SK-N-DZ (cell line): ENCODE measurements around the gene HNRNPD.
"Not testable (repeated sequence)": the region's sequence is repeated elsewhere in the genome, so short reads cannot be mapped to it uniquely, and the experiment has no call there.

ENCODE experiments used
- DNase-seq: peaks from one replicate; pipeline ENCODE4 v3.0.0-alpha.2; 2015; ENCODE audit warnings: low spot score

Gene HNRNPD

DNA sequence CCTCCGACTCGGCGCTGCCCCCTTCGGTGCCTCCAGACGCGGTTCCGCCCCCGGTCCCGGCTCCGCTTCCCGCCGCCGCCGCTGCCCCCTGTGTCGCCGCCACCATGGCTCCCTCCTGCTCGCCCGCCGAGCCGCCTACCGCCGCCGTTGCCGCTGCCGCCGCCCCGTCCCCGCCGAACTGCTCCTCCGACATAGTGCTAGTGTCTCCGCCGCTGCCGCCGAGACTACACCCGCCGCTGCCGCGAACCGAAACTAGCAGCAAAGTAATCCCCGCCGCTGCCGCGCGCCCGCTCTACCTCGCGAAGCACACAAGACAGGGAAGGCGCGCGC is 340 bp downstream of the HNRNPD start:
- DNase-seq = no peak

DNA sequence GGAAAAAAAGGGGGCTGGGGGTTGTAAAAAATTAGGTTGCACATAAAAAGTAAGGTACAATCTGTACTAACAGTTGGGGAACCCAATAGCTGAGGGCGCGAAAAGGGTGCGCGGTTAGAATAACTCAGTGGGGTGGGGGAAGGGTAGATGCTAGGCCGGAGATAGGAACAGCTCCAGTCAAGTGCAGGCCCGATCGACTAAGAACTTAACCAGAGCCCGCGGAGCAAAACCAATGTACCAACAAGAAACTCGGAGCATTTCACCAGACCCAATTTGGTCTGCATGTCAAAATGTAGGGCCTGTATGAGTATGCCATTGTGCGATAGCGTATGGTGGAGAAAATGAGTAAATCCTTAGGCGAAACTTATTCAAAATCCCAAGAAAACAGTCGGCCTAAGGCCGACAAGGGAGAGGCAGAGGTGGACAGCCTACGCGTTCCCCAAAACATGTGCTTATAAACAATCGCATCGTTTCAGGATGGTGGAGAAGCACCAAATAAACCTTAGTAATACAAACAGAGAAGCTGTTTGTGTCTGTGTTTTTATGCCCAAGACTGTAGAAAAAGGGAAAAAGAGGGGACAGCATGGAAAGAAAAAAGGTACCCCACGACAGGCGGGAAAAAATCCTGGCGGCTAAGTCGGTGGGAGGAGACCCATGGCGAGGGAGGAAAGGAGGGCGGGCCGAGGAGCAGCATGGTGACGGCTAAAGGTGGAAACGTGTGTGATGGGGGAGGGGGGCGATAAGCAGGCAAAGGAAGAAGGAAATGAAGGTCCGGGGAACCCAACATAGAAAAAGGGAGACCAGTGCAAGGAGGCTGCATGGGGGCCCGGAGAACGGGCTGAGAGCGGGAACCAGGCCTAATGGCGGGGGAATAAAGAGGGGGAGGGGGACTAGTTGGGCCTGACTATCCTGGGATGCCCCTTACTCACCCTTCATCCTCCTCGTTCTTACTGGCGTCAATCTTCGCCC is 990 bp downstream of the HNRNPD start:
- DNase-seq = peak; percentile 75

DNA sequence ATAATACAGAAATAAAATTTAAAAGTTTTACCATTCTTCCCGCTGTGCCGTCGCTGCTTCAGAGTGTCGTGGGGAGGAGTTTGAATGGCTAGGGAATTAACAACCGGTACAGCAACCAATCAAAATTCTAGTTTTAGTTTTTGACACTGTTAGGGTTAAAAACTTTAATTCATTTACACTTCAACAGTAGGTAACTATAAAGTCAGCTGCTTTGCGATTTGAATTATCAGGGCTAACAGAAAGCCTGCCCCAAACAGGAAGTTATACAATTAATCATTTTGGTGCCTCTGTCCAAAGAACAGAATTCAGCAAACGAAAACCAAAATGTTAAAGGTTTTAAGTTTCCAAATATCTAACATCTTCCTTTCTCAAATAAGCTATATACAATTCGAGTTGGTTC is 2.3 kb downstream of the HNRNPD start:
- DNase-seq = no peak

DNA sequence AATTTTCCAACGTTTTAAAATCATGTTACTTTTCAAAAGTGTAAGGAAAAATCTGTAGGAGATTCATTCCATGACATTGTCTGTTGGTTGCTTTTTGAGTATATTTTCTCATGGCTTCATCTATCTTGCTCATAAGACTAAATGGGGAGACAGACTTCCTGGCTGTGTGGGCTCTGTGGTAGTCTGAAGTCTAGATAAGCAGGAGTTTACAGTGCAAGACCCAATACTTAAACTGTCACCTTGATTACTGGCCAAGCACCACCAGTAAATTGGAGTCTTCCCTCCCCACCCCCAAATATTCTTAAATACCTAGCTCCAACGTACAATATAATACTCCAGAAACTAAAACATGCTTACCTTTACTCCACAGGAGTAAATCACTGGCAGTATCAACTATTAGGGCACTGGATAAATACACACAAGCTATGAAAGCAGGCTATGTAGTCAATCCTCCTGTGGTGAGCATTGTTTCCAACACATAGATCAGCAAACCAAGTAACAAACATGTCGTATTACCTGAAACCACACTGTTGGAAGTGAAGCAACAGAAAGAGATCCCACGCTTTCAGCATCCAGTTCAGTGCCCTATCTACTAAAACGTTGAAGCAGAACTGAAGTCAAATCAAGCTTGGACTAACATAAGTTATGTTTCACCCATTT is 6.2 kb downstream of the HNRNPD start:
- no peak for DNase-seq

DNA sequence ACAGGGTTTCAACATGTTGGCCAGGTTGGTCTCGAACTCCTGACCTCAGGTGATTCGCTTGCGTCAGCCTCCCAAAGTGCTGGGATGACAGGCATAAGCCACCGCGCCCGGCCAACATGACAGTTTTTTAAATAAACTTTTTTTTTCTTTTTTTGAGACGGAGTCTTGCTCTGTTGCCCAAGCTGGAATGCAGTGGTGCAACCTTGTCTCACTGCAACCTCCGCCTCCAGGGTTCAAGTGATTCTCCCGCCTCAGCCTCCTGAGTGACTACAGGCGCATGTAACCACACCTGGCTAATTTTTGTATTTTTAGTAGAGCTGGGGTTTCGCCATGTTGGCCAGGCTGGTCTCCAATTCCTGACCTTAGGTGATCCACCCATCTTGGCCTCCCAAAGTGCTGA is 7.4 kb downstream of the HNRNPD start:
- not testable (repeated sequence) for DNase-seq

DNA sequence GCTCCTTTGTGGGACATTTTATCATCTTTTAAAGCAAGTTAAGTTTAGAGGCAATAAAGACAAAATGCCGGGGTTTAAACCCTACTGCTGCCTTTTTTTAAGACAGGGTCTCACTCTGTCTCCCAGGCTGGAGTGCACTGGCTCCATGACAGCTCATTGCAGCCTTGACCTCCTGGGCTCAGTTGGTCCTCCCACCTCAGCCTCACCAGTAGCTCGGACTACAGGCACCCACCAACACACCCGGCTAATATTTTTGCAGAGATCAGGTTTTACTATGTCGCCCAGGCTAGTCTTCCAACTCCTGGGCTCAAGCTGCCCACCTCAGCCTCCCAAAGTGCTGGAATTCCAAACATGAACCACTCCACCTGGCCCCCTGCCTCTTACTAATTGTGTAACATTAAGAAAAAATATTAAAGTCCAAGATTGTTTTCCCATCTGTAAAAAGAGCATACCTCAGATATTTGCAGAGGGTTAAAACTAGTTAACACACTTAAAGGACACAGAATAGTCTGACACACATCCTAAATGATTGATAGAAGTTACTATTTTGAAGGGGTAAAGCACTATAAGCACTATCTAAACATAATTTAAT is 9.8 kb downstream of the HNRNPD start:
- DNase-seq = no peak

DNA sequence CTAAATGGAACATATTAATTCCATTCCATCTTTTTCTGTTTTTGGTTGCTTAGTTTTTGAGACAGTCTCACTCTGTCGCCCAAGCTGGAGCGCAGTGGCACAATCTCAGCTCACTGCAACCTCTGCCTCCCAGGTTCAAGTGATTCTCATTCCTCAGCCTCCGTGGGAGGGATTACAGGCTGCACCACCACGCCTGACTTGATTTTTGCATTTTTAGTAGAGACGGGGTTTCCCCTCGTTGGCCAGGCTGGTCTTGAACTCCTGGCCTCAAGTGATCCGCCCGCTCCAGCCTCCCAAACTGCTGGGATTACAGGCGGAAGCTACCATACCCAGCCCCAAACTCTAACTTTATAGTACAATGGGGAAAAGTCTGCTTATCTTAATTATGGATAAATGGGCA is 11.2 kb downstream of the HNRNPD start:
- DNase-seq = no peak

DNA sequence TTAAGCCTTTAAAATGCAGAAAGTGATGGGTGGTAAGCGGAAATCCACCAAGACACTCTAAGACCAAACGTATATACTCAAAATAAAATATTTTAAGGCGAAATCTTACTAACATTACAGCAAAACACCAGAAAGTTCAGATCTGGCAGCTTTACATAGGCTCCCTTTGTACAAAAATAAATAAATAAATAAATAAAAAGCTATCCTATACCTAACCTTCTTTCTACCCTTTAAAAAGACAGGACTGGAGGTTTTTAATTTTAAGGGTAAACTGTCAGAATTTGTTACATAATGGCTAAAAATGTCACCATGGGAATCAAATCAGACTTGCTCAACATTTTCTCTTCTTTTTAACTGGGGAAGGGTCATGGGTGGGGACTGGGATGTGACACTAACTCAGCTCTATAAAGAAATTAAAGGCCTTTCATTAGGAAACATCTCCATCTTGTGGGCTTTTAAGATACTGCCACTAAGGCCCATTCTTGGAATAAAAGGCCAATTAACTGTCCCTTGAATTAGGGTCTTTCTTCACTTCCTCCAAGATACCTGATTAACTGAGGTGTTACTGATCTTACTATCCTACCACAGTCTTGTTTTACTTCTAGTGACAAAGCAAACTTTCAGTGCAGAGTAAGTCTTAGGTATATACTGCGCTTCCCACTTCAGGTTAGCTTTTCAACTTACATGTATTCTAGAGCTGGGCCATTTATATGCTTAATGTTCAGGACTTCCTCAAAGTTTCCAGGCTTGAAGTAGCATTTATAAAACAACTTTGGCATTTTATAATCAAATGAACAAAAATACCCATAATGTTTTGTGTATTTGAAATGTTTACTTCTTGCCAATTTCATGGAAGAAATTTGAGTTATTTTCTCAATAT is 13.3 kb downstream of the HNRNPD start:
- peak; percentile 32 for DNase-seq

DNA sequence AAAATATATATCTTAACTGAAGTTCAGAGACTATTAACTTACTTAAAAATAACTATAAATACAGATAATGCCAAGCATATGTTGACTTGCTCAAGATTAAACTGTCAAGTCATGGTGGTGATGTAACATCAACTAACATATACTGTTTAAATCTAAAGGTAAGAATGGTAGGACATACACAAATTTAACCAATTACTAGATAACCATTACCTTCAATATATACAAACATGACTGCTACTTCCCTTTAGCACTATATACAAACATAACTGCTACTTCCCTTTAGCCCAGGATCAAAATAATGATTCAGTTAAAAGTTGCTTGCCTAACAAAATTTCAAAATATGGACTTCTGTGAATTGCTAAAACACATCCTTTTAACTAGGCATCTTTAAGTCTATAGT is 14.9 kb downstream of the HNRNPD start:
- DNase-seq = no peak

DNA sequence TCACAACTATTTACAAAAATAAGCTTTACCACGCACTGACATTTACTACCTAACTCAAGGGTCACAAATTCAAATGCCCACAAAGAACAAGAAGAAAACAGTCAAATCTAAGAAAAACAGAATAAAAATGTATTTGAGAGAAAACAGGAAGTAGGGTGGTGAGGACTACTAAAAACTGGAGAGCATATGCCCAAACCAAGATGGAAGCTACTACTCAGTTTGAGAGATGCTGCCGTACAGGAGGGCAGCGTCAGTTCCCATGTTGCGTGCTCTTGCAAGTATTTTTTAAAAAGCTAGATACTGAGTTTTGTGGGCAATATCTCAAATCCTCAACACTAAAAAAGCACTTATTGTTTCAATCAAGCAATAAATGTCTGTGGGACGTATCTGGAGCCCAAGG is 16.2 kb downstream of the HNRNPD start:
- no peak for DNase-seq

DNA sequence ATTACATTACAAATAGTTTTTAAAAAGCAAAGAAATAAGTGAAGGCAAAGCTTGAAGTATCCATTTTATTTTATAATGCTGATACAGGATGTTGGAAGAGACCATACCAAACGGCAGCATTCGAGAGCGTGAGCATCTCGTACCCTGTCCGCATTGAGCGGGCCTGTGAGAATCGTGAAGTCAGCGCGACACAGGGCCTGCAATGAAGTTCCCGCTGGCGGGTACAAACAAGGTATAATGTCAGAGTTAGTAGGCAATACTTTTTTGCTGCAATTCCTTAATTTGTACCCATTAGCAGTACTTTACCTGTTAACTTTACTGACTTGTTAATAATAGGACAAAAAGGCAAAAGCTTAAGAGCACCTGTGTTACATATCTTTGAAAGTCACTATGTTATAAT is 19.0 kb downstream of the HNRNPD start:
- DNase-seq = no peak

DNA sequence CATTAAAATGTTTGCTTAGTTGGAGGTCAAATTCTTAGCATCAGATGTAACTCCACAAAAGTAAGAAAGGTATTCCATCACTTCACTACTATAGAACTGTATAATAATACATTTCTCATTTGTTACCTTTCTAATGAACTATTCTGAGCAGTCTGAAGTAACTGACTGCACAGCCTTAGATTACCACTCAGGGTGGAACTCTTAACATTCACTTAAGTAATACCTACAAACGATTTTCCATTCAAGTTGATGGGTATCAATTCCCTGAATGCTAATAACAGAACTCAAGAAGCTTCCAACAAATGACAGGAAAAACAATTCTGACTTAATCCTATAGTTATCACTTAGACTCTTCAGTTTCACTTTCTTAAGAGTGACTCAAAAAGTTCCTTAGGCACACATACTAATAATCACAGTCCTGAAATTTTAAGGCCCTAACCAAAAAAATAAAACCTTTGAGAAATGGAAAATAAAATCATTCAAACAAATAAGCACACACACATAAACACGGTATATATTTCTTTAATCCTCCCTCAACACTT is 20.9 kb downstream of the HNRNPD start:
- no peak for DNase-seq

DNA sequence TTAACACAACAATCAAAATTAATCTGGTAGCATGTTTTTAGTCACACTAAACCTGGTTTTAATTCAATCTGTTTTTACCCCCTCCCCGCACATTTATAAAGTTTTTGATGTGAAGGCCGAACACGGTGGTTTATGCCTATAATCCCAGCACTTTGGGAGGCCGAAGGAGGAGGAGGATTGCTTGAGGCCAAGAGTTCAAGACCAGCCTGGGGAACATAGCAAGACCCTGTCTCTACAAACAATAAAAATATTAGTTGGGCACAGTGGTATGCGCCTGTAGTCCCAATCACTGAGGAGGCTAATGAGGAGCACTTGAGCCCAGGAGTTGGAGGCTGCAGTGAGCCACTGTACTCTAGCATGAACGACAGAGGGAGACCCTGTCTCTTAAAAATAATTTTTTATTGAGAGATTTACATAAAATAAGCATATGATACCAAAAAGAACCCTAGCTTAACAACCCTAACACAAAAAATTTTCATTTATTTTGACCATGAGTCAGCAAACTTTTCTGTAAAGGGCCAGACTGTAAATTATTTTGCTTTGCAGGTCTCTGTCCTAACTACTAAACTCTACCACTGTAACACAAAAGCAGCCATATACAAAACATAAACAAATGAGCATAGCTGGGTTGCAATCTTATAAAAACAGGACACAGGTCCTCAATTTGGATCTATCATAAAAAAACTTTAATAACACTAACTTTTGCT is 21.5 kb downstream of the HNRNPD start:
- no peak for DNase-seq

DNA sequence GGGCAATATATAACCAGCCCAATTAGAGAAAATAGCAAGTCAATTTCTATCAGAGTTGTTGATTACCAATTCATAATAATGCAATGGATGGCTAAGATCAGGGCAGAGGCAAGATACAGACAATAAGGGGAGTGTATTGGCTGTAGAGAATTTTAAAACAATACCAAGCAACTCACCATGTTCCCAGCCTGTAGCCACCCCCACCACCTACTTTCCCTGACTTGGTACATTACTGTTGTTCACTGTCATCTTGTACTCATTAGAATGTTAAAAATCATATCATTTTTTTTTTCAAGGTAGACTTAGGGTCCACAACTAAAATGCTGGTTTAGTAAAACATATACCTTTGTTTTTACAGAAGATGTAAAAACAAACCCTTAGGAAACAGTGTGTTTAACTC is 27.7 kb downstream of the HNRNPD start:
- no peak for DNase-seq

DNA sequence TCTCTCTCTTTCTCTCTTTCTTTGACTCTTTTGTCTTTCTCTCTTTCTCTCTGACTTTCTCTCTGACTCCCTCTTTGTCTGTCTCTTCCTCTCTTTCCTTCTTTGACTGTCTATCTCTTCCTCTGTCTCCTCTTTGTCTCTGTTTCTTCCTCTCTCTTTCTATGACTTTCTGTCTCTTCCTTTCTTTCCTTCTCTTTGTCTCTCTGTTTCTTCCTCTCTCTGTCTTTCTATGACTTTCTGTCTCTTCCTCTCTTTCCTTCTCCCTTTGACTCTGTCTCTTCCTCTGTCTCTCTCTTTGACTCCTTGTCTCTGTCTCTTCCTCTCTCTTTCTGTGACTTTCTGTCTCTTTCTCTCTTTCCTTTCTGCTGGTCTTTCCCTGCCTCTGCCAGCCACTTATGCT is 38.7 kb downstream of the HNRNPD start:
- no peak for DNase-seq

DNA sequence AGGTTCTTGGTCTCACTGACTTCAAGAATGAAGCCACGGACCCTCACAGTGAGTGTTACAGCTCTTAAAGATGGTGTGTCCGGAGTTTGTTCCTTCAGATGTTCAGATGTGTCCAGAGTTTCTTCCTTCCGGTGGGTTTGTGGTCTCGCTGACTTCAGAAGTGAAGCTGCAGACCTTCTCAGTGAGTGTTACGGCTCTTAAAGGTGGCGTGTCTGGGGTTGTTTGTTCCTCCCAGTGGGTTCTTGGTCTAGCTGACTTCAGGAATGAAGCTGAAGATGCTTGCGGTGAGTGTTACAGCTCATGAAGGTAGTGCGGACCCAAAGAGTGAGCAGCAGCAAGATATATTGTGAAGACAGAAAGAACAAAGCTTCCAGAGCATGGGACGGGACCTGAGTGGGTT is 40.1 kb downstream of the HNRNPD start:
- not testable (repeated sequence) for DNase-seq

DNA sequence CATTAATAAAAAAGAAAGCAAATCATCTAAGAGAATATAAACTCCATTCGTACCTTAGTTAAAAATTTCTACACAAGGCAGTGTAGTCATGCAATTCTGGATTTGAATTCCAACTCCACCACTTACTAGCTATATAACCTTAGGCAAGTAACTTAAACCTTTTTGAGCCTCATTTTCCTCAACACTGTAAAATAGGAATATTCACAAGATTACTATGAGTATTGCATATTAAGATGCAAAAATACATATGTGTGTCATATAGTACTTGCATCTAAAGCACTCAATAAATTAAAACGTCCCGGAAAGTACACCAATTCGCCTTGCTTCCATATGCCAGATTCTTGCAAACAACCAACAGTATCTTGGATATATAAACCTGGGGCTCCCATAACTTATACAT is 42.0 kb downstream of the HNRNPD start:
- no peak for DNase-seq

DNA sequence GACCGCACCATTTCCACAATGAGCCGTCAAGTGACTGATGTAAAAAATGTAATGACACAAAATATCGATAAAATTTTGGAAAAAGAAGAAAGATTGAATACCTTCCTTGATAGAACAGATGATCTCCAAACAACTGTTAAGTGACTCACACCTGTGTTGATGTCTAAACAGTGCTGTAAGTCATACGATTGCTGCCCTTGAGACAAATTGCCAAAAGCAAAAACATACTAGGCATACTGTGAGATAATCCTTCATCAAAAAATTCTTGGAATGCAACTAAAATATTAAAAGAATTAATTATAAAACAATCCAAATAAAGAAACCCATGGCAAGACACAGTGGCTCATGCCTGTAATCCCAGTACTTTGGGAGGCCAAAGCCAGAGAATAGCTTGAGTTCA is 53.4 kb downstream of the HNRNPD start:
- DNase-seq = no peak

DNA sequence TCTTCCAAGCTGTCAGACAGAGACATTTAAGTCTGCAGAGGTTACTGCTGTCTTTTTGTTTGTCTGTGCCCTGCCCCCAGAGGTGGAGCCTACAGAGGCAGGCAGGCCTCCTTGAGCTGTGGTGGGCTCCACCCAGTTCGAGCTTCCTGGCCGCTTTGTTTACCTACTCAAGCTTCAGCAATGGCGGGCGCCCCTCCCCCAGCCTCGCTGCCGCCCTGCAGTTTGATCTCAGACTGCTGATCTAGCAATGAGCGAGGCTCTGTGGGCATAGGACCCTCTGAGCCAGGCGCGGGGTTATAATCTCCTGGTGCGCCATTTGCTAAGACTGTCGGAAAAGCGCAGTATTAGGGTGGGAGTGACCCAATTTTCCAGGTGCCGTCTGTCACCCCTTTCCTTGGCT is 70.7 kb downstream of the HNRNPD start:
- DNase-seq = not testable (repeated sequence)
